HEK293 (cell line): Measurements from ENCODE around the gene CDC34.

Experiments
- TCF7L2 ChIP-seq: IDR thresholded peaks from 2 replicates; pipeline ENCODE4 v1.6.1; 2011; ENCODE audit warnings: low read depth, mild to moderate bottlenecking, inconsistent platforms, low read length, moderate library complexity, borderline replicate concordance
- ZNF146 ChIP-seq: fragments of 450-650 bp; formaldehyde crosslinking; IDR thresholded peaks from 2 replicates; pipeline ENCODE4 v1.5.1; 2016; ENCODE audit warnings: missing biosample characterization, missing genetic modification characterization
- ZNF23 ChIP-seq: fragments of 450-650 bp; formaldehyde crosslinking; IDR thresholded peaks from 2 replicates; pipeline ENCODE4 v1.5.1; 2016; ENCODE audit warnings: missing biosample characterization, missing genetic modification characterization, borderline replicate concordance
- ZNF24 ChIP-seq: fragments of 450-650 bp; formaldehyde crosslinking; IDR thresholded peaks from 2 replicates; pipeline ENCODE4 v1.5.1; 2016; ENCODE audit warnings: missing biosample characterization, missing genetic modification characterization
- ZNF335 ChIP-seq: fragments of 450-650 bp; formaldehyde crosslinking; conservative IDR thresholded peaks from 2 replicates; pipeline ENCODE4 v1.5.1; 2016; ENCODE audit warnings: missing biosample characterization, missing genetic modification characterization
- ZNF514 ChIP-seq: fragments of 450-650 bp; formaldehyde crosslinking; IDR thresholded peaks from 2 replicates; pipeline ENCODE4 v1.5.1; 2016; ENCODE audit warnings: missing biosample characterization, missing genetic modification characterization
- ZSCAN16 ChIP-seq: fragments of 450-650 bp; formaldehyde crosslinking; IDR thresholded peaks from 2 replicates; pipeline ENCODE4 v1.5.1; 2016; ENCODE audit warnings: missing biosample characterization, missing genetic modification characterization
- TF ChIP-seq, protein P1 (sequence below): fragments of 450-650 bp; formaldehyde crosslinking; IDR thresholded peaks from 2 replicates; pipeline ENCODE4 v1.5.1; 2016; ENCODE audit warnings: missing biosample characterization, missing genetic modification characterization
- TF ChIP-seq, protein P2 (sequence below): fragments of 450-650 bp; formaldehyde crosslinking; IDR thresholded peaks from 2 replicates; pipeline ENCODE4 v1.5.1; 2016; ENCODE audit warnings: missing biosample characterization, missing genetic modification characterization
- TF ChIP-seq, protein P3 (sequence below): fragments of 450-650 bp; formaldehyde crosslinking; IDR thresholded peaks from 2 replicates; pipeline ENCODE4 v1.5.1; 2016; ENCODE audit warnings: missing biosample characterization, missing genetic modification characterization, borderline replicate concordance
- TF ChIP-seq, protein P4 (sequence below): fragments of 450-650 bp; formaldehyde crosslinking; IDR thresholded peaks from 2 replicates; pipeline ENCODE4 v1.5.1; 2016; ENCODE audit warnings: missing biosample characterization, missing genetic modification characterization, low read depth

DNA sequence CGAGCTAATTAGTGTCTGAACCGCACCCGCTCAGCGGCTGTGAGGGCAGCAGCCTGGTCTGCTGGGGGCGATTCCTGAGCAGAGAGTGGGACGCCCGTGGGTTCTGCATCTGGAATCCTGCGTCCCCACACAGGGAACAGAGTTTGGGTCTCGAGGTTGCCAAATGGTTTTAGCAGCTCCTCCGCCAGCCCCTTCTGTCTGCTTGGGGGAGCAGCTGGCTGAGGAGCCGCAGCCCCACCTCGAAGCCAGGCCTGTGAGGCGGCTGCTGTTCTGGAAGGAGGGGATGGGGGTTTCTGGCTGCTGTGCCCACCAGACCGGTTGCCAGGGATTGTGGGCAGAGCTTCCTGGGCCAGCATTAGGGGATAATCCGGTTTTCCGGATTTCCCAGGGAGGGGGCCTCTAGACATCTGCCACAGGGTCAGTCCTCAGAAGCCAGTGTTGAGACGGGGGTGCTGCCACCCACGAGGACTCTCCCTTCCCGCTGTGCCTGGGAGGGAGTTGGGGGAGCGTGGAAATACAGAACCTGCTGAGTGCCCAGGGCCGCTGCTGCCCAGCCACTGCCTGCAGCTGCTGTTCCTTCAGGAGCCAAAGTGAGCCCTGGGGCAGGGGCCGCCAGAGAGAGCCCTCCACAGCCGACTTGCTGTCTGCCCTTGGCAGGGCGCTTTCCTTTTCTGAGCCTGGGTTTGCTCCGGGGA is 2.0 kb downstream of the CDC34 start:
- TF ChIP-seq ZNF514 (tag by site-specific recombination), result no peak
- TF ChIP-seq, protein P1, sequence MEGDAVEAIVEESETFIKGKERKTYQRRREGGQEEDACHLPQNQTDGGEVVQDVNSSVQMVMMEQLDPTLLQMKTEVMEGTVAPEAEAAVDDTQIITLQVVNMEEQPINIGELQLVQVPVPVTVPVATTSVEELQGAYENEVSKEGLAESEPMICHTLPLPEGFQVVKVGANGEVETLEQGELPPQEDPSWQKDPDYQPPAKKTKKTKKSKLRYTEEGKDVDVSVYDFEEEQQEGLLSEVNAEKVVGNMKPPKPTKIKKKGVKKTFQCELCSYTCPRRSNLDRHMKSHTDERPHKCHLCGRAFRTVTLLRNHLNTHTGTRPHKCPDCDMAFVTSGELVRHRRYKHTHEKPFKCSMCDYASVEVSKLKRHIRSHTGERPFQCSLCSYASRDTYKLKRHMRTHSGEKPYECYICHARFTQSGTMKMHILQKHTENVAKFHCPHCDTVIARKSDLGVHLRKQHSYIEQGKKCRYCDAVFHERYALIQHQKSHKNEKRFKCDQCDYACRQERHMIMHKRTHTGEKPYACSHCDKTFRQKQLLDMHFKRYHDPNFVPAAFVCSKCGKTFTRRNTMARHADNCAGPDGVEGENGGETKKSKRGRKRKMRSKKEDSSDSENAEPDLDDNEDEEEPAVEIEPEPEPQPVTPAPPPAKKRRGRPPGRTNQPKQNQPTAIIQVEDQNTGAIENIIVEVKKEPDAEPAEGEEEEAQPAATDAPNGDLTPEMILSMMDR (tag by site-specific recombination), result no peak
- no peak for TF ChIP-seq TCF7L2
- TF ChIP-seq, protein P2, sequence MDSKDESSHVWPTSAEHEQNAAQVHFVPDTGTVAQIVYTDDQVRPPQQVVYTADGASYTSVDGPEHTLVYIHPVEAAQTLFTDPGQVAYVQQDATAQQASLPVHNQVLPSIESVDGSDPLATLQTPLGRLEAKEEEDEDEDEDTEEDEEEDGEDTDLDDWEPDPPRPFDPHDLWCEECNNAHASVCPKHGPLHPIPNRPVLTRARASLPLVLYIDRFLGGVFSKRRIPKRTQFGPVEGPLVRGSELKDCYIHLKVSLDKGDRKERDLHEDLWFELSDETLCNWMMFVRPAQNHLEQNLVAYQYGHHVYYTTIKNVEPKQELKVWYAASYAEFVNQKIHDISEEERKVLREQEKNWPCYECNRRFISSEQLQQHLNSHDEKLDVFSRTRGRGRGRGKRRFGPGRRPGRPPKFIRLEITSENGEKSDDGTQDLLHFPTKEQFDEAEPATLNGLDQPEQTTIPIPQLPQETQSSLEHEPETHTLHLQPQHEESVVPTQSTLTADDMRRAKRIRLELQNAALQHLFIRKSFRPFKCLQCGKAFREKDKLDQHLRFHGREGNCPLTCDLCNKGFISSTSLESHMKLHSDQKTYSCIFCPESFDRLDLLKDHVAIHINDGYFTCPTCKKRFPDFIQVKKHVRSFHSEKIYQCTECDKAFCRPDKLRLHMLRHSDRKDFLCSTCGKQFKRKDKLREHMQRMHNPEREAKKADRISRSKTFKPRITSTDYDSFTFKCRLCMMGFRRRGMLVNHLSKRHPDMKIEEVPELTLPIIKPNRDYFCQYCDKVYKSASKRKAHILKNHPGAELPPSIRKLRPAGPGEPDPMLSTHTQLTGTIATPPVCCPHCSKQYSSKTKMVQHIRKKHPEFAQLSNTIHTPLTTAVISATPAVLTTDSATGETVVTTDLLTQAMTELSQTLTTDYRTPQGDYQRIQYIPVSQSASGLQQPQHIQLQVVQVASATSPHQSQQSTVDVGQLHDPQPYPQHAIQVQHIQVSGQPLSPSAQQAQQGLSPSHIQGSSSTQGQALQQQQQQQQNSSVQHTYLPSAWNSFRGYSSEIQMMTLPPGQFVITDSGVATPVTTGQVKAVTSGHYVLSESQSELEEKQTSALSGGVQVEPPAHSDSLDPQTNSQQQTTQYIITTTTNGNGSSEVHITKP (tag by site-specific recombination), result no peak
- no peak for TF ChIP-seq ZNF23
- TF ChIP-seq, protein P3, sequence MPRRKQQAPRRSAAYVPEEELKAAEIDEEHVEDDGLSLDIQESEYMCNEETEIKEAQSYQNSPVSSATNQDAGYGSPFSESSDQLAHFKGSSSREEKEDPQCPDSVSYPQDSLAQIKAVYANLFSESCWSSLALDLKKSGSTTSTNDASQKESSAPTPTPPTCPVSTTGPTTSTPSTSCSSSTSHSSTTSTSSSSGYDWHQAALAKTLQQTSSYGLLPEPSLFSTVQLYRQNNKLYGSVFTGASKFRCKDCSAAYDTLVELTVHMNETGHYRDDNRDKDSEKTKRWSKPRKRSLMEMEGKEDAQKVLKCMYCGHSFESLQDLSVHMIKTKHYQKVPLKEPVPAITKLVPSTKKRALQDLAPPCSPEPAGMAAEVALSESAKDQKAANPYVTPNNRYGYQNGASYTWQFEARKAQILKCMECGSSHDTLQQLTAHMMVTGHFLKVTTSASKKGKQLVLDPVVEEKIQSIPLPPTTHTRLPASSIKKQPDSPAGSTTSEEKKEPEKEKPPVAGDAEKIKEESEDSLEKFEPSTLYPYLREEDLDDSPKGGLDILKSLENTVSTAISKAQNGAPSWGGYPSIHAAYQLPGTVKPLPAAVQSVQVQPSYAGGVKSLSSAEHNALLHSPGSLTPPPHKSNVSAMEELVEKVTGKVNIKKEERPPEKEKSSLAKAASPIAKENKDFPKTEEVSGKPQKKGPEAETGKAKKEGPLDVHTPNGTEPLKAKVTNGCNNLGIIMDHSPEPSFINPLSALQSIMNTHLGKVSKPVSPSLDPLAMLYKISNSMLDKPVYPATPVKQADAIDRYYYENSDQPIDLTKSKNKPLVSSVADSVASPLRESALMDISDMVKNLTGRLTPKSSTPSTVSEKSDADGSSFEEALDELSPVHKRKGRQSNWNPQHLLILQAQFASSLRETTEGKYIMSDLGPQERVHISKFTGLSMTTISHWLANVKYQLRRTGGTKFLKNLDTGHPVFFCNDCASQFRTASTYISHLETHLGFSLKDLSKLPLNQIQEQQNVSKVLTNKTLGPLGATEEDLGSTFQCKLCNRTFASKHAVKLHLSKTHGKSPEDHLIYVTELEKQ (tag by site-specific recombination), result no peak
- no peak for TF ChIP-seq ZNF335 (tag by site-specific recombination)
- TF ChIP-seq, protein P4, sequence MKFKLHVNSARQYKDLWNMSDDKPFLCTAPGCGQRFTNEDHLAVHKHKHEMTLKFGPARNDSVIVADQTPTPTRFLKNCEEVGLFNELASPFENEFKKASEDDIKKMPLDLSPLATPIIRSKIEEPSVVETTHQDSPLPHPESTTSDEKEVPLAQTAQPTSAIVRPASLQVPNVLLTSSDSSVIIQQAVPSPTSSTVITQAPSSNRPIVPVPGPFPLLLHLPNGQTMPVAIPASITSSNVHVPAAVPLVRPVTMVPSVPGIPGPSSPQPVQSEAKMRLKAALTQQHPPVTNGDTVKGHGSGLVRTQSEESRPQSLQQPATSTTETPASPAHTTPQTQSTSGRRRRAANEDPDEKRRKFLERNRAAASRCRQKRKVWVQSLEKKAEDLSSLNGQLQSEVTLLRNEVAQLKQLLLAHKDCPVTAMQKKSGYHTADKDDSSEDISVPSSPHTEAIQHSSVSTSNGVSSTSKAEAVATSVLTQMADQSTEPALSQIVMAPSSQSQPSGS (tag by site-specific recombination), result no peak
- no peak for TF ChIP-seq ZNF24 (tag by site-specific recombination)
- no peak for TF ChIP-seq ZSCAN16 (tag by site-specific recombination)
- no peak for TF ChIP-seq ZNF146 (tag by site-specific recombination)
